HG03045 (cell line): Measurements from ENCODE around the gene IRF2BP2.
"Not testable (repeated sequence)": the region's sequence is repeated elsewhere in the genome, so short reads cannot be mapped to it uniquely, and the experiment has no call there.

Source experiments
- ATAC-seq: cut with Tn5 transposase; IDR thresholded peaks from one replicate; pipeline ENCODE4 v1.9.1; 2021; ENCODE audit warnings: mild to moderate bottlenecking, moderate library complexity; ENCODE audit not compliant: unreplicated experiment

IRF2BP2 gene

DNA sequence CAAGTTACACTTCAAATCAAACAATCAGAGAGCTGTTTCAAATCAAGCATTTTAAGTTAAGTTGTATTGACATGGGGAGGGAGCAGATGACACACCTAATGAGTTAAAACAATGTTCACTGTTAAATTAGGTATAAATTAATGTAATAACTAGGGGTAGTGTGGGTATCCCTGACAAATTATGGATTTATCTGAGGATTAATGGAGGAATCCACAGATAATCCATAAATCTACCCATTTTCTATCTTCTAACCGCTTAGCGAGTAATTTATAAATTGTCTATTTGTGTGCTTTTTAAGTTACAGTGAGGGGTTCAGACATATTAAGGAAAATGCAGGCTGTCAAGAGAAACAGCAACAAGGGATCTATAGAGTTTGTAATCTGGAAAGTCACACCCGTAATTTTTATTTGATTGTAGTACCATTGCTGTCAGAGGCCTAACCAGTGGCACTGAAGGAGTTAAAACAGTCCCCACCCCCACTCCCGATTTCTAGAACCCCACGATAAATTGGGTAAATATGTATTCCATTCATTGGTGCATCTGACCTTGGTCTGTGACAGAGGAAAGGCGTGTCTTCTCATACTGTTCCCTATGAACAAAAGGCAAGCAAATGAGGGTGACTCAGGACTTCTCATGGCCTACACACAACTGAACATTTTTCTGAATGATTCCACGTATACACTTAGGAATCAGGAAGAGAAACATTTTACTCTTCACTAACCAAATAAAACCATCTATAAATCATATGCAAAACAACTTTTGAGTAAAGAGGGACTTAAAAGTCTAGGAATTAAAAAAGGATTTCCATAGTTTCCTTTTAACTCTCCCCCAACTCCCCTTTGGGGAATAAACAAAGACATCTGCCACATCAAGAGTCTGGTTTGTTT, 7.4 kb downstream of the IRF2BP2 start:
- ATAC-seq: no peak

DNA sequence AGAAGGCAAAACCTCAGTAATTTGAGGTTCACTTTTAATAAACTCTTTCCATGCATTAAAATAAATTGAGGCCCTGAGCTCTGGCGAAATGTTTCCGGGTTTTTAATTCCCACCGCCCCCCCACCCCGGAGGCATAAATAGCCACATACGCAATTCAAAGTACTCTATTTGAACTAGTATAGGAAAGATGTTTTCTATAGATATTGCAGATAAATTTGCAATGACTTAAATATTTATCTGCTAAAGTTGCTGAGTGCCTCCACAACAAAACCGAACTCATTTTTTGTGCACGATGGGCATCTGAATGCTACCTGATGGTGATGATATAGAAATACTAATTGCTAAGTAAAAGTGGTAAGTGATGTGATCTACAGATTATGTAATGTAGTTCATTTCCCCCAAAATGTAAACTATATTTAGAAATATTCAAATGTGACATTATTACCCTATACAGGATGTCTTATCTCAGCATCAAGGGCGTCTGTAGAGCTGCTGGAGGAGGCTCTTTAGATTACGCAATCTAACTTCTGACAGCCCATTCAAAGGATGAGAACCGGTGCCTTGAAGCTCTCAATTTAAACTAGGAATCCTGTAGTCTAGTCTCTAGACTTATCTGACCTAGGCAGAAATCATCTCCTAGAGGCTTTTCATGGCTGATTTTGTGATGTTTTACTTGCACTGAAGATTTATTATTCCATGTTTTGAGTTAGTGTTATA, 8.5 kb downstream of the IRF2BP2 start:
- no peak for ATAC-seq

DNA sequence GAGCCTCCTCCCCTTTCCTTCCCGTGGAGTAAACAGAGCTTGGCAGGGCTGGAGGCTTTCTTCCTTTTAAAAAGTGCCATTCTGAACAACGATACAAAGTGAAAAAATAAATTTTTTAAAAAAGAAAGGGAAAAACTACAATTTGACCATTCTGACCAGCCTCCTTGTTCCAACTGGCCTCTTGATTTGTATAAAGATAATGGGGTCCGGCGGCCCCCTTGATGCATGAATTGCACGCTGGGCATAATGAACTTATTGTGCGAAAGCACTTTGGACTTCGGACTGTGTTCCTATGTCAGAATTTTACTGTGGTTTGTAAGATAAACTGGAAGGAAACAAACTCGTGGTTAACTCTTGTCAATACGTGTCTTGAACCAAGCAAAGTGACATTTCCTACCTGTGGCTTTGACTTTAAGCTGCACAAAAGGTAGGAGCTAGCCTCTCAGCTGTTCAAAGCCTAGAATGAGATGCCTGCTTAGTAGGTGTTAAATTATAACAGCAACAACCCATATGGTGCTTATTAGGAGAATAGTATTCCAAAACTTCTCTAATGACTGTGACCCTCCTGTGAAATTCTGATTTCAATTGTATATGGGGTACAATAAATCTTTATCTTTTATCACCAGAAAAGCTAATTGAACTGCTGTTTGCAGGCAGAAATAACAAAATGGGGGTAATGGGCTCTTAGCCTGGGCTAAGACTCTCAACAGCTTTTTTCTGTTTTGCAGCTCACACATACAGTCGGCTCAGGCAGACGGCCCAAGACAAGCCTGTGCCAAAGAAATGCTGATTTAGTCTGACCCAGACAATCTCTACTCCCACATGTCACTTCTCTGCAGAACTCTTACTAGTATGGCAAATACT, 9.3 kb downstream of the IRF2BP2 start:
- ATAC-seq: no peak

DNA sequence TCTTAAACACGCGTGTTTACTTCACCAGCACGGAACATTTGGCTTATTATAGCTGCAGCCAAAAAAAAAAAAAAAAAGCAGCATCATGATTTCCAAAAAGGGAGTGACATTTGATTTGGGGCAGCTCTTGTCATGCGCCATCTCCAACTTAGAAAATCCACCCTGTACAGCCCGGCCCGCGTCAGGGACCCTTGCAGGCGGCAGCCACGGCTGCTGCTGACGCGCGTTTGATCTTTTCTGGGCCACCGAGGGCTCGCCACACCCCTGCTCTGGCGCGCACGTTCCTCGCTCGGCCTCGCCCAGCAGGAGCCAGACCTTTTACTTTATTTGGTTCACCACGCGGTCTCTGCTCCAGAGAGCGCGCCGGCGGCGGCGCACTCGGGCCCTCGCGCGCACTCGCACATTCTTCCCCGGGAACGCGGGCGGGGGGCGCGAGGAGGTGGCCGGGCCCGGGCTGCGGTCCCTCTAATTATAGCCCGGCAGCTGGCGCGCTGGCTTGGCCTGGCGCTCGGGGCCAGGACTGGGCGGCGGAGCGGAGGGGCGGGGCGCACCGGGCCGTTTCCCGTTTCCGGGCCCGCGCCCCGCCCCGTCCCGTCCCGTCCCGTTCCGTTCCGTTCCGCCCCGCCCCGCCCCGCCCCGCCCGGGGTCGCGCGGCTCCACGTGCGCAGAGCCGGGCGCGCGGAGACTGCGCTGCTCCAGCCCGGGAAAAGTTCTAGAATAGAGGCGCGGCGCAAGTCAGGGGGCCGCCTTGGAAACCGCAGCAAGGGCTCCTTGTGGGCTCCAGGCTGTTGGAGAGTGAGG, 10.2 kb downstream of the IRF2BP2 start:
- peak; percentile 75 for ATAC-seq

DNA sequence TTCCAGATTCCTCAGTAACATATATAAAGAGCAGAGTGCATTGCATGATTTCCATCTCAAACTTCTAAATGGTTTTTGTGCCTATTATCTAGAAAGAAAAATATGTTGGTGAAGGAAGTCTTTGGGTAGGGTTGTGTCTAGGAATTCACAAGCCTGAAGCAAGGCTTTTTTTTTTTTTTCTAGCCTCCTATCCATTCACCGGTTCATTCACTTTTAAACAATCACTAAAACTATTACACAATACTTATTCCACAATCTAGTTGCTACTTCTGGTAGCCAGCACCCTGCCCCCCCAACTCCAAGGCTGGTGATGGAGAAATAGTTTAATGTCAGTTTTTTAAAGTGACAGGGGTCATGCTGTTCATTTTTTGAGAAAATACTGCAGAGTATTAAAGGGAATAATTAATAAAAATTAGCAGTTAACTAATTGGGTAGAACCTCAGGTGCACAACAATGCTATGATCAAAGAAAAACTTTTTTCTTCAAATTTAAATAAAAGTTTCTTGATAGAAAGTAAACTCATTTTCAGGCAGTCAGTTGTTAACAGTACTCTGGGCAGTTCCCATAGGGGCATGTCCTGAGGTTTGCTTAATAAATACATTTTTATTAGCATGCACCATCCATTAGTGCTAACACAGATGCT, 10.9 kb downstream of the IRF2BP2 start:
- peak; percentile 1 for ATAC-seq

DNA sequence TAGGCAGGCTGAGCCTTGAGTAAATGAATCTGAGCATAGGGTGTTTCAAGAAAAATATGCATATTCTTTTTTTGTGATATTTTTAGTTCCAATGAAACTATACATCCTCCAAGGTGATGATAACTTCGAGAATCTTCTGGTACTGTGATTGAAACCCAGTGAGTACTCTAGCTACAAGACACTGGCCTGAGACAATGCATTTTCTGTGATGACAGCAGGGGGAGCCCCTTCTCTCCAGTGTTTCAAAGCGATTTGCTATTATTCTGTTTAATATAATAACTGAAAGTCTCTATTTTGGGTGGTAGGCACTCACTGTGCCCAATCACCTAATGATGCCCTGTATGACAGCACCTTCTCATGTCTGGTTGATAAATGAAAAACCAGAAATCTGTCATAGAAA, 12.1 kb downstream of the IRF2BP2 start:
- ATAC-seq: no peak

DNA sequence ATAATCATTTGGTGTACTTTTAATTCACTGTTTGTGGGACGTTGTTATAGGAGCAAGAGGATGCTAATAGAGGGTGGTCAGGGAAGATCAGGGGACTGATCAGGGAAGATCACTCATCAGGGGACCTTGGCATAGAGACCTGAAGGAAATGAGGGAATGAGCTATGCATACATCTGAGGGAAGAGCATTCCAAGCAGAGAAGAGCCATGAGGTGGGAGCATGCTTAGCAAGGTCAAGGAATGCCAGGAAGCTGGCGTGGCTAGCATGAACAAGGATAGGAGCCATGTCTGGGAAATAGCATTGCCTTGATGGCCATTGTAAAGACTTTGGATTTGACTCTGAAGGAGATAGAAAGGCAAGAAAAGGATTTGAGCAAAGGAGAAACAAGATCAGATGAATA, 14.1 kb downstream of the IRF2BP2 start:
- no peak for ATAC-seq

DNA sequence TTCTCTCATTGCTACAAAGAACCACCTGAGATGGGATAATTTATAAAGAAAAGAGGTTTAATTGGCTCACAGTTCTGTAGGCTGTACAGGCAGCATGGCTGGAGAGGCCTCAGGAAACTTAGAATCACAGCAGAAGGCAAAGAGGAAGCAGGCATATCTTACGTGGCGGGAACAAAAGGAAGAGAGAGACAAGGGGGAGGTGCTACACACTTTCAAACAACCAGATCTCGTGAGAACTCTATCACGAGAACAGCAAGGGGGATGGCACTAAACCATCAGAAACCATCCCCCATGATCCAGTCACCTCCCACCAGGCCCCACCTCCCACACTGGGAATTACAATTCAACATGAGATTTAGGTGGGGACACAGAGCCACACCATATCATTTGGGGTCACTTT, 15.4 kb downstream of the IRF2BP2 start:
- ATAC-seq: not testable (repeated sequence)

DNA sequence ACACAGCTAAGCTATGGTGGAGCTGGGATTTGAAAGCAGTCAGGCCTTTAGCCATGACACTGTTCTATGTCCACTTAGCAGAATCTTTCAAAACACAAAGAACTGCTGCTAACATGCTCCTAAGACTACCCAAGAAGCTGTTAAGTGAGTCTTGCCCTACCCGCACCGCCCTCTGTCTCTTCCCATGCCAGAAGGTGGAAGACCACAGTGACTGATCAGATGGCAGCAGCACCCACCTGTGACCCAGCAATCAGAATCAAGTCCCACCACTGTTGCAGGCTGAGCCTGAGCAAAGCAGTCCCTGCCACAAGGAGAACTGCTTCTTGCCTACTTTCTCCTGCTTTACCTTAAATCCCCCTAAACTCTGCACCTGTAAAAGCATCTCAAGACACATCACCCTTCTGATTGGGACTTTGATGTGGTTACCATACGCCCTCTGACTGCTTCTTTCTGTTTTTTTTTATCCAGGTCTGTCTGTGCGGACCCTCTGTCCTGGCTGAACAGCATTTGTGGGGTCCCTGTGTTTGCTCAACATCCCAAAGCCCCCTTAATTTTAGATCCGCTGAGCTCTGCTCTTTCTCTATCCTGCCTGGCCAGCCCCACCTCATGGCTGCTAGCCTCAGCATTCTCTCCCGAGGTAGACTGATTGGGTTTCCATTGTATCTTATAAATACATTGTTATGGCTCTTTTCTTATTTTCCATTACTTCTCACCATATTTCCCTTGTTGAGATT, 16.0 kb downstream of the IRF2BP2 start:
- no peak for ATAC-seq

DNA sequence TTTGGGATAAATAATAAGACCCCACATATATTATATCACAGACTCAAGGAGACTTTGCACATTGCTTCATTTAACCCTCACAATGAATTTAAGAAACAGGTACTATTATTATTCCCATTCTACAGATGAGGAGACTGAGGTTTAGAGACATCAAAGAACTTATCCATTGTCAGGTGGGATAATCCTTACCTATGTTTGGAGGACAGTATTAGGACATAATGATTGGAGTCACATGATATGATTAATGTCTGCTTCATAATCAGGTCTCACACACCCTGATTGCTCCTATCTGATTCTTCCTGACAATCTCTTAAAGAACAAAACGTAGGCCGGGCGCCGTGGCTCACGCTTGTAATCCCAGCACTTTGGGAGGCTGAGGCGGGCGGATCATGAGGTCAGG, 16.9 kb downstream of the IRF2BP2 start:
- ATAC-seq: no peak

DNA sequence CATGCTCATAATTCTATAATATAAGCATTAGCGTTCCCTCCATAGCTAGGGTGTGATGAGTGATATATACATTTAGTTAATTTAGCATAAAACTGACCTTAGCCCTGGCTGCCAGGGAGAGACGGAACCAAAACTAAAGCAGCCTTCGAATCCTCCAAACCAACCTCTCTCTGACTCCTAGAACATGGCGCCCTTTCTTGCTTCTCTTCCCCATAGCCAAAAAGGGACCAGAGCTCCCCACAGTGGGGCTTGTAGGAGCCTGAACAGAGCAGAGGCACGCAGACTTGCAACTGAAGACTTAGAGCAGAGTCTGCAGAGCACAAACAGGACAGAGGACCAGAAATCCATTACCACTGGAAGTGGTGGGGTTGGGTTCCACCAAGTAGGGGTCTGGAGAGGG, 17.7 kb downstream of the IRF2BP2 start:
- no peak for ATAC-seq

DNA sequence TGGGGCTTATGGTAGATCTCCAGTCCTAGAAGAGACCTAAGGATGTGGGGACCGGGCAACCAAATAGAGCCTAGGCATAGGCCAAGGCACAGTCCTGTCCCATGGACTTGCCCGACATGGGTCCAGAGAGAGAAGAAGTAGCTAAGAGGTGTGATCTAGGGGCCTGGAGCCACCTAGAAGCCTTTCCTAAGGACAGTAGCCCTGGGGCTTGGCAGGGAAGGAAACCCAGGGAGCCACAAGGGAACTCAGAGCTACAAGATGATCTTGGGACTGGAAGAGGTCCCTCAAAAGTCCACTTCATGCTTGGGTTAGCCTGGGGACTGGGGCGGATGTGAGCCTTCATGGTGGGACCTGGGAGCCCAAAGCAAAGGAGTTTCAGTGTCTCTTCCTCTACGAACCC, 18.8 kb downstream of the IRF2BP2 start:
- ATAC-seq: no peak

DNA sequence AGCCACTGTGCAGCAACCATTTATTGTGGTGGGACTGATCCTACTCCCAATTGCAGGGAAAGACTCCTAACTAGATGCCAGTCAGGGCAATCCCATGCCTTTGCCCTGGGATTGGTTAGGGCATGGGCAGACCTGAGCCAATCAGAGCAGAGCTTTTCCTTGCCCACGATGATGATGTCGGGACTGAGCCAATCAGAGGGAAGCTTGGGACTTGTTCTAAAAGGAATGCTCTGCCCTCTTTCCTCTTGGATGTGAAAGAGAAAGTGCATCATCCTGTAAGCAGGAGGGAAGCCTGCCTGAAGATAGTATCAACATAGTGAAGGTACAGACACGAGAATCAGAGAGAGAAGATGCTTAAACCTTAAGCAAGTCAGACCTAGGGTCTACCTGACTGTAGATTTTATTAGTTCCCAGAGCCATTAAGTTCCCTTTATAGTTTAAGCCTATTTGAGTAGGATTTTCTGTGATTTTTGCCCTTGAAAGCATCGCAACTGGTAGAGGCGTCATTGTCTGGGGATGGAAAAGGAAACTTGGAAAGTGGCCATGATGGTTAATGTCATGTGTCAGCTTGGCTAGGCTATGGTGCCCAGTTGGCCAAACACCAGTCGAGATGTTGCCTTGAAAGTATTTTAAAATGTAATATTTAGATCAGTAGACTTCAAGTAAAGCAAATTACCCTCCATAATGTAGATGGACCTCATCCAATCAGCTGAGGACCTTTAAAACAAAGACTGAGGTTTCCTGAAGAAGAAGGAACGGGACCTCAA, 19.9 kb downstream of the IRF2BP2 start:
- no peak for ATAC-seq

DNA sequence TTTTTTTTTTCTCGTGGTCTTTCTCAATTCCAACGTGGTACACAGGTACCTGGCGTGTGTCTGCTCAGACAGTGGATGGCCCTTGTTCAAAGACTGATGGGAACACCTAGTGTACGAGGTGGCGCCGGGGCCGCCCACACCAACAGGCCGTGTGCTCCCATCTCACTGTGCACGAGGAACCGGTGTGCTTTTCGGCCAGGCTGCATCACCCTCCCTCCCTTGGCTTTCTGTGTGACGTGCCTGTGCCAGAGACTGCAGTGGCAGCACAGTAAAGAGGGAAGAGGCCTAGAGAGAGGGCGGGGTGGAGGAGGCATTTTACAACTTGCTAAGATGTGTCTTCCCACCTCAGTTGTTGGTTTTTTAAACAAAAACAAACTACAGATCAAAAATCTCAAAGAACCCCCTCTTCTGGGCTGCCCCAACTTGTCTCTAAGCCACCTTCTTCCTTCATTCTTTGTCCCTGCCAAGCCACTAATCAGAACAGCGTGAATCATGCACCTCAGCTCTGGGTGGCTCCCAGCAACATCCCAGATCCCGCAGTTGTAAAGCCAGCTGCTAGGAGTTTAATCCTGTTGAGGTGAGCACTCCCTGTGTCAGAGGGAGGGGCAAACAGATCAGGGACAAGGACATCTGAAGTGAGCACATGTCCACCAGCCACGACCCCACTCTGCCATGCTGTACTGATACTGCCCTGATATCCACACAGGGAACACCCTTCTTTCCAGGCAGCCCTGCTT, 20.7 kb downstream of the IRF2BP2 start:
- no peak for ATAC-seq

DNA sequence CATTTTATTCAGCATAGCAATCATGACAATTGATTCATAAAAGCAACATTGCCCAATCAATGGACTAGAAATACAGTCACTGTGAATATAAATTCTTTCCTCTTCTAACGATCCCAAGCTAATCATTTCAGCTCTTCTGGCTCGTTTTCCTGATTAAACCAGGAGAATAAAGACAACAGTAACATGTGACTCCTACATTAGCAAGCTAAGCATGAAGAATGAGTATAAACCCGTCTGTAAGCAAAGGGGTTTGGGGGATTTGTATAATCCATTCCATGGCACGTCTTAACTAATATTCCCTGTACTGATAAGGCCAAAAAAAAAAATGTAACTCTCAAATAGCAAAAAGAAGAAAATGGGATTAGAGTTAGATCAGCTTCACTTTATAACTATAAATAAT, 21.6 kb downstream of the IRF2BP2 start:
- ATAC-seq: no peak

DNA sequence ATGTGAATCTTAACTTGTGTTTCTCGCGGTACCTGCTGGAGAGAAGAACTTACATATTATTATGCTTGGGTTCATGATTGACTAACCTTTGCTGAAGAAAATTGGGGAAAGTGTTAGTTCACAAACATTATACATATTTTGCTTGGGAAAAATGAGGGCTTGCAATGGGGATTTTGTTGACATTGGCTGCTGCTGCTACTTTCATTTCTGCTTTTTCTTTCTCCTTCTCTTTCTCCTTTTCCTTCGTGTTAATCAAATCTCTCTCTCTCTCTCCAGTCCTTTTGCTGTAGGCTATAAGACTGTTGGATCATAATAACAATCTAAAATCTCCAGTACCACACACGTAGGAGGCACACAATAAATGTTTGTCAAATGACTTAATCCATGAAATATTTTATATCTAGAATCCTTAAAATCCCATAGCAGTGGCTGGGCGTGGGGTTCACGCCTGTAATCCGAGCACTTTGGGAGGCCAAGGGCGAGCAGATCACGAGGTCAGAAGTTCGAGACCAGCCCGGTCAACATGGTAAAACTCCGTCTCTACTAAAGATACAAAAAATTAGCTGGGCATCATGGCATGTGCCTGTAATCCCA, 23.0 kb downstream of the IRF2BP2 start:
- ATAC-seq: no peak

DNA sequence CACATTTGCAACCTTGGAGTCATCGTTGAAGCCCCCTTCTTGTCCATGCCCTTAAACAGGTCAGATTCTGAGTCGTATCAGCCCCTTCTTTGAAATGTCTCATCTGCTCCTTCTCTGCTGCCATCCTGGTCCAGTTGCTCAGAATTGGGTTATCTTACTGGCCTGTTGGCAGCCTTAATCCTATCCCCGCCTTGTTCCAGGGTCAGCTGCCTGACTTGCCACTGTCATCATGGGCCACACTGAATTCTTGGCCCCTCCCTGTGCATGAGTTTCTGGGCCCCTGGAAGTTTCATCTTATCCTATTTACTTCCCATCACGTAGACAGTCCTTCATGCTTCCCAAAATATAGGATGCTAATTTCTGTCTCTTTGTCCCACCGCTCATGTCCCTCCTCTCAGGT, 23.7 kb downstream of the IRF2BP2 start:
- ATAC-seq: no peak
